ENCODE results near the gene RS1.

DNA sequence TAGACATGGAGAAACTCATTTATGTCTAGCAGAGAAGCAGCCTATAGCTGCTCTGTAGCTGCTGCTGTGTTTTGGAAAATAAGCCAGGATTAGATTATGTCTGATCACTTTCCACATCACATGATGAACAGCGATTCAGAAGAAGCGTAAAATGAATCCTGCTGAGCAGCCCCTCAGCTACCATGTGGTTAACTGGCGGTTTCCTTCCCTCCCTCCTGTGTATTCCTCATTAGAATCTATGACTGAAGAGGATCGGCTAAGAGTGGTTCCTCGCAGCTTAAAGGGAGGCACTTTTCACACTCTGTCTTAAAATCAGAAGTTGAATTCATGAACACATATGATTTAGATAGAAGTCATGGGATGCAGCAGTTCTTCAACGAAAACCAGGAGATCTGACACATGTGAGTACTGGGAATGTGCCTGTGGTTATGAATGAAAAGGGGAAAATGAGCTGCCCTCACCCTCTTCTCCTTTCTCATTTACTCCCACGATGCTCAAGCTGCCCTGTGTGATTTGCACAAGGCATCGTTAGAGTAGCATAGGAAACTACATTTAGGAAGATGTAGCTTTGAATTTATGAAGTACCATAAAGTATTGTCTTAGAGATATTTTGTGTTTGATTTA is 35.6 kb upstream of the RS1 start, which contains the start of gene PPEF1:
- TF ChIP-seq CREB5 (CRISPR knock-in tag; IDR thresholded peaks at IDR 0.05) (no peak), FOXM1 (IDR thresholded peaks at IDR 0.05; ENCODE audit: low read depth) (no peak), FOXM1 (CRISPR knock-in tag; IDR thresholded peaks at IDR 0.05; ENCODE audit: low read depth) (no peak), CEBPB (tag; IDR thresholded peaks at IDR 0.05) (no peak), MXI1 (IDR thresholded peaks at IDR 0.05; ENCODE audit: low read depth, low read length) (no peak)

Data from K562 (cell line).